ENCODE measurements around the gene OR4P4. TPM values are rescaled to one million over a fixed set of nuclear protein-coding genes. Genes with fewer than 3 reads are reported as not detected.

OR4P4 gene
- total RNA-seq (2022; extraction: Qiagen RNA extraction): not detected in 5 replicates

GRCh38 chr11:55634813-55635212 is at the start of gene OR4P4:
OR4P4 (plus strand) TSS chr11:55635113.

GRCh38 chr11:55607545-55607944 is 27.4 kb upstream of the OR4P4 start, which contains the start of gene OR4C11:
OR4C11 (minus strand) TSS chr11:55607645; CDS start chr11:55604373, 3,272 bp downstream.

GRCh38 chr11:55648027-55648426 is 13.1 kb downstream of the OR4P4 start, which contains the start of gene OR4S2:
OR4S2 (plus strand) TSS chr11:55648327; CDS start chr11:55650904, 2,577 bp downstream.

GRCh38 chr11:55661901-55662300 is 27.0 kb downstream of the OR4P4 start, which contains the start of gene OR4C6:
OR4C6 (plus strand) TSS chr11:55662201; CDS start chr11:55665167, 2,966 bp downstream.

Other genes starting within 250 kb of the OR4P4 start
- not detected in 5 replicates for gene OR4C15, start 80.6 kb upstream of the OR4P4 start, total RNA-seq (2022; extraction: Qiagen RNA extraction)
- not detected in 5 replicates for gene OR4C16, start 63.0 kb upstream of the OR4P4 start, total RNA-seq (2022; extraction: Qiagen RNA extraction)
- gene OR4C11, start 27.5 kb upstream of the OR4P4 start, total RNA-seq (2022; extraction: Qiagen RNA extraction): not detected in 5 replicates
- gene OR4S2, start 13.2 kb downstream of the OR4P4 start, total RNA-seq (2022; extraction: Qiagen RNA extraction): not detected in 5 replicates
- not detected in 5 replicates for gene OR4C6, start 27.1 kb downstream of the OR4P4 start, total RNA-seq (2022; extraction: Qiagen RNA extraction)
- not detected in 5 replicates for gene OR5D13, start 138.3 kb downstream of the OR4P4 start, total RNA-seq (2022; extraction: Qiagen RNA extraction)
- not detected in 5 replicates for gene OR5D14, start 160.4 kb downstream of the OR4P4 start, total RNA-seq (2022; extraction: Qiagen RNA extraction)
- gene OR5L1, start 176.3 kb downstream of the OR4P4 start, total RNA-seq (2022; extraction: Qiagen RNA extraction): not detected in 5 replicates
- not detected in 5 replicates for gene OR5D18, start 184.5 kb downstream of the OR4P4 start, total RNA-seq (2022; extraction: Qiagen RNA extraction)
- gene OR5L2, start 192.1 kb downstream of the OR4P4 start, total RNA-seq (2022; extraction: Qiagen RNA extraction): not detected in 5 replicates
- not detected in 5 replicates for gene OR5D16, start 203.6 kb downstream of the OR4P4 start, total RNA-seq (2022; extraction: Qiagen RNA extraction)
- gene TRIM51, start 248.2 kb downstream of the OR4P4 start, total RNA-seq (2022; extraction: Qiagen RNA extraction): not detected in 5 replicates